ENCODE measurements around the gene CDC42BPG.

Gene CDC42BPG

GRCh38 chr11:64853709-64854108, 9.3 kb upstream of the CDC42BPG start:
- Histone ChIP-seq H3K27ac (ENCODE audit: low read length) (no peak overlapping the region), H4K20me1 (ENCODE audit: insufficient read depth, low read length) (no peaks in the 10 kb centered on the region), H3F3A (ENCODE audit: insufficient read depth, low read length) (peaks cover 25% of the 10 kb centered on the region), H3K36me3 (replicated peaks; ENCODE audit: insufficient read depth, low read length) (0 out of 2 replicates have a peak, but pooled peaks cover 5% of the 10 kb centered on the region), H3K4me1 (ENCODE audit: low read length) (peaks cover 48% of the 10 kb centered on the region), H3K27me3 (replicated peaks; ENCODE audit: insufficient read depth, low read length) (no peaks in the 10 kb centered on the region), H3K9ac (ENCODE audit: low read length) (no peak overlapping the region), H3K4me3 (ENCODE audit: low read length) (no peak overlapping the region), H3K9me3 (replicated peaks; ENCODE audit: insufficient read depth, low read length) (no peaks in the 10 kb centered on the region), H3K4me2 (ENCODE audit: low read depth, low read length) (no peak overlapping the region), H3K79me2 (ENCODE audit: low read length) (peaks cover 9% of the 10 kb centered on the region), H3K9me2 (replicated peaks; ENCODE audit: insufficient read depth, low read length) (no peaks in the 10 kb centered on the region), H2AFZ (ENCODE audit: low read length) (no peak overlapping the region)
- no peak for DNase-seq
- TF ChIP-seq CTCF (IDR thresholded peaks at IDR 0.05; ENCODE audit: low read length): no peak
- no peak for TF ChIP-seq EZH2phosphoT487 (IDR thresholded peaks at IDR 0.05; ENCODE audit: low read length)
- no peak for TF ChIP-seq EZH2 (optimal IDR thresholded peaks at IDR 0.05; ENCODE audit: low read depth, low read length)

- Histone ChIP-seq H3K9me2 (replicated peaks; ENCODE audit: insufficient read depth, low read length) (no peaks in the 10 kb centered on the region), H3K79me2 (ENCODE audit: low read length) (peaks cover 4% of the 10 kb centered on the region), H3K27me3 (replicated peaks; ENCODE audit: insufficient read depth, low read length) (no peaks in the 10 kb centered on the region), H3K4me1 (ENCODE audit: low read length) (peaks cover 50% of the 10 kb centered on the region), H4K20me1 (ENCODE audit: insufficient read depth, low read length) (no peaks in the 10 kb centered on the region), H3K4me2 (ENCODE audit: low read depth, low read length) (peak overlapping the region; percentile 83; the same call in 1 of the 2 replicates), H3K4me3 (ENCODE audit: low read length) (no peak overlapping the region), H3K27ac (ENCODE audit: low read length) (peak overlapping the region; percentile 97), H3F3A (ENCODE audit: insufficient read depth, low read length) (peaks cover 22% of the 10 kb centered on the region), H3K36me3 (replicated peaks; ENCODE audit: insufficient read depth, low read length) (0 out of 2 replicates have a peak, but pooled peaks cover 5% of the 10 kb centered on the region), H2AFZ (ENCODE audit: low read length) (no peak overlapping the region), H3K9me3 (replicated peaks; ENCODE audit: insufficient read depth, low read length) (no peaks in the 10 kb centered on the region), H3K9ac (ENCODE audit: low read length) (peak overlapping the region; percentile 80)
- no peak for DNase-seq
- TF ChIP-seq EZH2phosphoT487 (IDR thresholded peaks at IDR 0.05; ENCODE audit: low read length) (no peak), EZH2 (optimal IDR thresholded peaks at IDR 0.05; ENCODE audit: low read depth, low read length) (no peak), CTCF (IDR thresholded peaks at IDR 0.05; ENCODE audit: low read length) (no peak)
Measured at GRCh38 chr11:64852804-64853509, 8.5 kb upstream of the CDC42BPG start.

GRCh38 chr11:64851831-64852351, 7.4 kb upstream of the CDC42BPG start:
- Histone ChIP-seq H3K4me2 (ENCODE audit: low read depth, low read length) (peak overlapping the region; percentile 83), H3K36me3 (replicated peaks; ENCODE audit: insufficient read depth, low read length) (0 out of 2 replicates have a peak, but pooled peaks cover 5% of the 10 kb centered on the region), H3K9me3 (replicated peaks; ENCODE audit: insufficient read depth, low read length) (no peaks in the 10 kb centered on the region), H3K9me2 (replicated peaks; ENCODE audit: insufficient read depth, low read length) (no peaks in the 10 kb centered on the region), H3F3A (ENCODE audit: insufficient read depth, low read length) (peaks cover 22% of the 10 kb centered on the region), H3K27ac (ENCODE audit: low read length) (peak overlapping the region; percentile 97), H3K9ac (ENCODE audit: low read length) (peak overlapping the region; percentile 80), H3K27me3 (replicated peaks; ENCODE audit: insufficient read depth, low read length) (no peaks in the 10 kb centered on the region), H2AFZ (ENCODE audit: low read length) (no peak overlapping the region), H3K4me1 (ENCODE audit: low read length) (peaks cover 55% of the 10 kb centered on the region), H3K79me2 (ENCODE audit: low read length) (no peaks in the 10 kb centered on the region), H4K20me1 (ENCODE audit: insufficient read depth, low read length) (no peaks in the 10 kb centered on the region), H3K4me3 (ENCODE audit: low read length) (peak overlapping the region; percentile 43; the same call in 1 of the 2 replicates)
- peak; percentile 83 for DNase-seq
- TF ChIP-seq CTCF (IDR thresholded peaks at IDR 0.05; ENCODE audit: low read length): no peak
- no peak for TF ChIP-seq EZH2 (optimal IDR thresholded peaks at IDR 0.05; ENCODE audit: low read depth, low read length)
- no peak for TF ChIP-seq EZH2phosphoT487 (IDR thresholded peaks at IDR 0.05; ENCODE audit: low read length)
